Measurements from ENCODE around the gene MYH16.
"Not testable (repeated sequence)": the region's sequence is repeated elsewhere in the genome, so short reads cannot be mapped to it uniquely, and the experiment has no call there.

Gene MYH16

GRCh38 chr7:99352247-99352646, 79.6 kb downstream of the MYH16 start (continued):
- TF ChIP-seq, protein P1, sequence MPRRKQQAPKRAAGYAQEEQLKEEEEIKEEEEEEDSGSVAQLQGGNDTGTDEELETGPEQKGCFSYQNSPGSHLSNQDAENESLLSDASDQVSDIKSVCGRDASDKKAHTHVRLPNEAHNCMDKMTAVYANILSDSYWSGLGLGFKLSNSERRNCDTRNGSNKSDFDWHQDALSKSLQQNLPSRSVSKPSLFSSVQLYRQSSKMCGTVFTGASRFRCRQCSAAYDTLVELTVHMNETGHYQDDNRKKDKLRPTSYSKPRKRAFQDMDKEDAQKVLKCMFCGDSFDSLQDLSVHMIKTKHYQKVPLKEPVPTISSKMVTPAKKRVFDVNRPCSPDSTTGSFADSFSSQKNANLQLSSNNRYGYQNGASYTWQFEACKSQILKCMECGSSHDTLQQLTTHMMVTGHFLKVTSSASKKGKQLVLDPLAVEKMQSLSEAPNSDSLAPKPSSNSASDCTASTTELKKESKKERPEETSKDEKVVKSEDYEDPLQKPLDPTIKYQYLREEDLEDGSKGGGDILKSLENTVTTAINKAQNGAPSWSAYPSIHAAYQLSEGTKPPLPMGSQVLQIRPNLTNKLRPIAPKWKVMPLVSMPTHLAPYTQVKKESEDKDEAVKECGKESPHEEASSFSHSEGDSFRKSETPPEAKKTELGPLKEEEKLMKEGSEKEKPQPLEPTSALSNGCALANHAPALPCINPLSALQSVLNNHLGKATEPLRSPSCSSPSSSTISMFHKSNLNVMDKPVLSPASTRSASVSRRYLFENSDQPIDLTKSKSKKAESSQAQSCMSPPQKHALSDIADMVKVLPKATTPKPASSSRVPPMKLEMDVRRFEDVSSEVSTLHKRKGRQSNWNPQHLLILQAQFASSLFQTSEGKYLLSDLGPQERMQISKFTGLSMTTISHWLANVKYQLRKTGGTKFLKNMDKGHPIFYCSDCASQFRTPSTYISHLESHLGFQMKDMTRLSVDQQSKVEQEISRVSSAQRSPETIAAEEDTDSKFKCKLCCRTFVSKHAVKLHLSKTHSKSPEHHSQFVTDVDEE (CRISPR knock-in tag; IDR thresholded peaks at IDR 0.05) = no peak
- TF ChIP-seq ZFP30 (CRISPR knock-in tag; IDR thresholded peaks at IDR 0.05) (no peak), ARNTL (CRISPR knock-in tag; IDR thresholded peaks at IDR 0.05; ENCODE audit: borderline replicate concordance, low read depth) (no peak), OSR1 (CRISPR knock-in tag; IDR thresholded peaks at IDR 0.05) (no peak), BACH2 (CRISPR knock-in tag; IDR thresholded peaks at IDR 0.05; ENCODE audit: borderline replicate concordance) (no peak), ZNF8 (CRISPR knock-in tag; IDR thresholded peaks at IDR 0.05) (no peak)

DNA sequence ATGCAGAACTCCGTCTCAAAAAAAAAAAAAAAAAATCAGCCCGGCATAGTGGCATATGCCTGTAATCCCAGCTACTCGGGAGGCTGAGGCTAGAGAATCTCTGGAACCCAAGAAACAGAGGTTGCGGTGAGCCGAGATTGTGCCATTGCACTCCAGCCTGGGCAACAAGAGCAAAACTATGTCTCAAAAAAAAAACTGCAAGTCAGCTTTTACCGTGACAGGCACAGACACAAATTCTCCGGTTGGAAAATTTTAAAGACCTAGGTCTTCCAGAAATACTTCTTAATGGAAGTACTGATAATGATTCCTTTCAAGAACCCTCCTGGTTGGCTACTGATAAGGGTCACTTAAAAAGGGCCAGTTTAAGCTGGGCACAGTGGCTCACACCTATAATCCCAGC, 82.5 kb downstream of the MYH16 start:
- no peak for ATAC-seq
- TF ChIP-seq ZNF70 (CRISPR knock-in tag; IDR thresholded peaks at IDR 0.05) (no peak), ZFP3 (CRISPR knock-in tag; IDR thresholded peaks at IDR 0.05) (no peak), ESRRG (CRISPR knock-in tag; IDR thresholded peaks at IDR 0.05) (no peak), ISL1 (CRISPR knock-in tag; IDR thresholded peaks at IDR 0.05) (no peak), ZC3H10 (CRISPR knock-in tag; IDR thresholded peaks at IDR 0.05) (no peak), ARNTL (CRISPR knock-in tag; IDR thresholded peaks at IDR 0.05; ENCODE audit: borderline replicate concordance, low read depth) (no peak)

DNA sequence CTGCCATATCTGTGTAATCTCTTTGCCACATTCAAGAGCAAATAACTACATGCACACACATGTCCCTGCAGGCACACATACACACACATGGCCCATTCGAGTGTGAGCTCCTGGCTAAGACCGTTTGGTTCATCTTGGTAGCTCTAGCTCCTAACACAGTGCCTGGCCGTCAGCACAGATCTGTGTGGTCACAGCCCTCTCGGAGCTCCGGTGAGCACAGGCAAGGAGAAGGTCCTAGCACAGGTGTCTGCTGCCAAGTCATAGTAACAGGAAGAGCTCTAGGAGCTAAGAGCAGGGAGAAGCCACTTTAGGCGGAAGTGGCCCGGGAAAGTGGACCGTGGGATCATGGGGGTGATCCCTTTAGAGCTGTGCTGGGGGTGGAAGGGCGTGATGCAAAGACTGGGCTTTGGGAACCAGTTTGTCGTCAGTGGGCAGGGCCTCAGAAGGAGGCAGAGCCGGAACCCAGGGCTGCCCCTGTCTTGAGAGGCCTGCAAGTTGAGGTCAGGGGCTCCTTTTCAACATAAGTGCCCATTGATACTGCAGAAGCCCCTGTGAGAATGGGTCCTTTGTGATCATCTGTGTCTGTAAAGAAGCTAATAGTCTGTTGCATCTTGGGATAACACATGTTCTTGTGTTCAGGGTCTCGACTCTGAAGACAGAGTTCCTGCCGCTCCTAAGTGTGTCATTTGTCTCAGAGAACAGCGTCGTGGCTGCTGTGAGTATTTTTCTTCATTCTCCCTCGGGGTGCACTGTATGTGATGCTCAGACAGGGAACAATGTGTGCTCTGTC, 85.3 kb downstream of the MYH16 start:
- ATAC-seq = no peak
- TF ChIP-seq ZNF565 (CRISPR knock-in tag; conservative IDR thresholded peaks at IDR 0.05; ENCODE audit: low read depth) (no peak), ZFP30 (CRISPR knock-in tag; IDR thresholded peaks at IDR 0.05) (no peak), TOX (CRISPR knock-in tag; IDR thresholded peaks at IDR 0.05; ENCODE audit: borderline replicate concordance) (no peak), BACH2 (CRISPR knock-in tag; IDR thresholded peaks at IDR 0.05; ENCODE audit: borderline replicate concordance) (no peak), ZFP3 (CRISPR knock-in tag; IDR thresholded peaks at IDR 0.05) (no peak), TCF4 (CRISPR knock-in tag; IDR thresholded peaks at IDR 0.05; ENCODE audit: borderline replicate concordance) (no peak), POU6F1 (CRISPR knock-in tag; IDR thresholded peaks at IDR 0.05; ENCODE audit: borderline replicate concordance, low read depth) (no peak), ZNF8 (CRISPR knock-in tag; IDR thresholded peaks at IDR 0.05) (no peak), SNAI2 (CRISPR knock-in tag; IDR thresholded peaks at IDR 0.05) (no peak), ESRRG (CRISPR knock-in tag; IDR thresholded peaks at IDR 0.05) (no peak), RARB (CRISPR knock-in tag; IDR thresholded peaks at IDR 0.05) (no peak), OSR1 (CRISPR knock-in tag; IDR thresholded peaks at IDR 0.05) (no peak)
- TF ChIP-seq, protein P2, sequence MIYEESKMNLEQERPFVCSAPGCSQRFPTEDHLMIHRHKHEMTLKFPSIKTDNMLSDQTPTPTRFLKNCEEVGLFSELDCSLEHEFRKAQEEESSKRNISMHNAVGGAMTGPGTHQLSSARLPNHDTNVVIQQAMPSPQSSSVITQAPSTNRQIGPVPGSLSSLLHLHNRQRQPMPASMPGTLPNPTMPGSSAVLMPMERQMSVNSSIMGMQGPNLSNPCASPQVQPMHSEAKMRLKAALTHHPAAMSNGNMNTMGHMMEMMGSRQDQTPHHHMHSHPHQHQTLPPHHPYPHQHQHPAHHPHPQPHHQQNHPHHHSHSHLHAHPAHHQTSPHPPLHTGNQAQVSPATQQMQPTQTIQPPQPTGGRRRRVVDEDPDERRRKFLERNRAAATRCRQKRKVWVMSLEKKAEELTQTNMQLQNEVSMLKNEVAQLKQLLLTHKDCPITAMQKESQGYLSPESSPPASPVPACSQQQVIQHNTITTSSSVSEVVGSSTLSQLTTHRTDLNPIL (CRISPR knock-in tag; IDR thresholded peaks at IDR 0.05; ENCODE audit: low read depth) = no peak

DNA sequence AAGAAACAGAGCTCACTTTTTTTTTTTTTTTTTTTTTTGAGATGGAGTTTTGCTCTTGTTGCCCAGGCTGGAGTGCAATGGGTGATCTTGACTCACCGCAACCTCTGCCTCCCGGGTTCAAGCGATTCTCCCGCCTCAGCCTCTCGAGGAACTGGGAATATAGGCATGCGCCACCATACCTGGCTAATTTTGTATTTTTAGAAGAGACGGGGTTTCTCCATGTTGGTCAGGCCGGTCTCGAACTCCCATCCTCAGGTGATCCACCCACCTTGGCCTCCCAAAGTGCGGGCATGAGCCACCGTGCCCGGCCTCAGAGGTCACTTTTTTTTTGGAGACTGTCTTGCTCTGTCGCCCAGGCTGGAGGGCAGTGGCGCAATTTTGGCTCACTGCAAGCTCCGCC, 85.9 kb downstream of the MYH16 start:
- ATAC-seq = not testable (repeated sequence)

DNA sequence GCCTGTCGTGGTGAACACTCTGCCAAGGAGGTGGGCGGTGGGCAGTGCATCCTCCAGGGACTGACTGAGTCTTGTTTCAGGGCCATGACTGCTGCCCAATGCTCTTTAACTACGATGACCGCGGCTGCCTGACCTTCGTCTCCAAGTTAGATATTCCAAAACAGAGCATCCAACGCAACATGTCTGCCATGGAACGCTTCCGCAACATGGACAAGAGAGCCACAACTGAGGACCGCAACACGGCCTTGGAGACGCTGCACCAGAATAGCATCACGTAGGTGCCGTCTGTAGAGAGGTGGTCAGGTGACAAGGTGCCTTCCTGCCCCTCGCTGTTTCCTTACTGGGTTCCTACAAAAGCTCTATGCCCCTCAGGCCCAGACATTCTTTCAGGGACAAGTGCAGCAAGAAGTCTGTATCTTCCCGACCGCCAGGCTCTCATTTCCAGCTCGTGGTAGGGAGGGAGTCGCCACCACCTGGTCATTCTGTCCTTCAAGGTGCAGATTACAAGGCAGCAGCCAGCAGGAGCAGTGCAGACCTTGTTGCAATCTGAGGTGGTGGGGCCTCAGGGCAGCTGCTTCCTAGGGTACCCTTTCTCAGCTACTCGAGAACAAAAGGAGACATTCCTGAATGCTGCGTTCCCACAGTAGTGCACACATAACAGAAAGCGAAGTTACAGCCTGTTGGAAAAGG, 87.0 kb downstream of the MYH16 start:
- ATAC-seq = no peak
- TF ChIP-seq OSR1 (CRISPR knock-in tag; IDR thresholded peaks at IDR 0.05) = no peak
- TF ChIP-seq ZFP30 (CRISPR knock-in tag; IDR thresholded peaks at IDR 0.05) = no peak
- TF ChIP-seq ISL1 (CRISPR knock-in tag; IDR thresholded peaks at IDR 0.05) = no peak
- TF ChIP-seq ESRRG (CRISPR knock-in tag; IDR thresholded peaks at IDR 0.05) = no peak
- no peak for TF ChIP-seq TCF4 (CRISPR knock-in tag; IDR thresholded peaks at IDR 0.05; ENCODE audit: borderline replicate concordance)
- no peak for TF ChIP-seq ZNF565 (CRISPR knock-in tag; conservative IDR thresholded peaks at IDR 0.05; ENCODE audit: low read depth)

Data from SK-N-SH treated with all-trans-retinoic acid at 6 μM for 48 hours (cell line).